GM18511 (cell line): ENCODE measurements around the gene SHANK1.

Source experiments
- ATAC-seq: cut with Tn5 transposase; IDR thresholded peaks from one replicate; pipeline ENCODE4 v1.9.1; 2021; ENCODE audit warnings: mild to moderate bottlenecking, moderate library complexity; ENCODE audit not compliant: unreplicated experiment

The SHANK1 gene

GRCh38 chr19:50713556-50714236 is 5.9 kb downstream of the SHANK1 start:
- ATAC-seq, result no peak

GRCh38 chr19:50712833-50713232 is 6.8 kb downstream of the SHANK1 start:
- no peak for ATAC-seq

DNA sequence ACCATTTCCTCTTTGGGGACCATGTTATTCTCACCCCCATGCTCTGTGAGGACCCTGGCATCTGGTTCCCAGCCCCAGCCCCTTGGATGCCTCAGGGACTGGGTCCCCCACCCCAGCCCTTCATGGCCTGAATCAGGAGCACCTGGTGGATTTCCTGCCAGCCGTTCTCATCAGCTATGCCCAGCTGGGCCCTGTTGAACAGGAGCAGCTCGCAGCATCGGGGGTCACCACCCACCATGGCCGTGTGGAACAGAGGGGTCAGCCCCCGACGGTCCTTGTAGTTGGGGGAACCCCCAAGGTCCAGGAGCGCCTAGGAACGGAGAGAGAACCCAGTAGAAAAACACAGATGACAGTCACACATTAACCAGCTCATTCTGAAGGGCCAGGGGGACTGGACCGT is 7.8 kb downstream of the SHANK1 start:
- ATAC-seq, result no peak

GRCh38 chr19:50711196-50711595 is 8.4 kb downstream of the SHANK1 start:
- no peak for ATAC-seq

DNA sequence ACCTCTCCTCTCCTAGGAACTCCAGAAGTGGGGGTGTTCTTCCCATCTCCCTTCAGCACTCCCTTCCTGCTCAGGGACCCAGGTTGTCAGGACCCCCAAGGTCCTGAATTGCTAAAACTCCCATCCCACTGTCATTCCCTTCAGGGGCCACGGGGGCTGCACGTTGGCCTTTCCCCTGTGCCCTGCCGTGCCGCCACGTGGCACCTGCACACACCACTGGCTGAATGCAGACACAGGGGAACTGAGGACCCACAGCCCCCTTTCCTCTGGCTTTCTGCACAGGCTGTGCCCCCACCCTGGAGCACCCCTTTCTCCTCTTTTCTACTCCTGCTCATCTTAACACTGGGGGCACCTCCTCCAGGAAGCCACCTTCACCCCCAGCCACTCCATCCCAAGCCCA is 9.0 kb downstream of the SHANK1 start:
- no peak for ATAC-seq

- ATAC-seq, result no peak
Measured at GRCh38 chr19:50710094-50710493, 9.5 kb downstream of the SHANK1 start.

- ATAC-seq, result no peak
Measured at GRCh38 chr19:50708179-50708879, 11.3 kb downstream of the SHANK1 start.

DNA sequence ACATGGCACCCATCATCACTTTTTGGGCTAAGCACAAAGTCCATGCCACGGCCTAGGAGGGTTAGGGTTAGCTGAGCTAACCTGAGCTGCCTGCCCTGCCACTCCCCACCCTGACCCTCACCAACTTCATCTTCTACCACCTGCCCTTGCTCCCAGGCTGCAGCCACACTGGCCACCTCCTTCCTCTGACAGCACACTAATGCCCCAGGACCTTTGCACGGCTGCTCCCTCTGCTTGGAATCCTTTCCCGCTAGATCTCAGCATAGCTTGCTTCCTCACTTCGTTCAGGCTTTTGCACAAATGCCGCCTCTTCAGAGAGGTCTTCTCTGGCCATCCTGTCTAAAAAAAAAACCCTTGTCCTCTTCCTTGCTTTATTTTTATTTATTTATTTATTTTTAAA is 13.2 kb downstream of the SHANK1 start:
- ATAC-seq, result no peak

- ATAC-seq, result no peak
Measured at GRCh38 chr19:50705422-50706019, 14.1 kb downstream of the SHANK1 start.

GRCh38 chr19:50703915-50704796 is 15.4 kb downstream of the SHANK1 start:
- no peak for ATAC-seq

- no peak for ATAC-seq
Measured at GRCh38 chr19:50702871-50703829, 16.5 kb downstream of the SHANK1 start.

DNA sequence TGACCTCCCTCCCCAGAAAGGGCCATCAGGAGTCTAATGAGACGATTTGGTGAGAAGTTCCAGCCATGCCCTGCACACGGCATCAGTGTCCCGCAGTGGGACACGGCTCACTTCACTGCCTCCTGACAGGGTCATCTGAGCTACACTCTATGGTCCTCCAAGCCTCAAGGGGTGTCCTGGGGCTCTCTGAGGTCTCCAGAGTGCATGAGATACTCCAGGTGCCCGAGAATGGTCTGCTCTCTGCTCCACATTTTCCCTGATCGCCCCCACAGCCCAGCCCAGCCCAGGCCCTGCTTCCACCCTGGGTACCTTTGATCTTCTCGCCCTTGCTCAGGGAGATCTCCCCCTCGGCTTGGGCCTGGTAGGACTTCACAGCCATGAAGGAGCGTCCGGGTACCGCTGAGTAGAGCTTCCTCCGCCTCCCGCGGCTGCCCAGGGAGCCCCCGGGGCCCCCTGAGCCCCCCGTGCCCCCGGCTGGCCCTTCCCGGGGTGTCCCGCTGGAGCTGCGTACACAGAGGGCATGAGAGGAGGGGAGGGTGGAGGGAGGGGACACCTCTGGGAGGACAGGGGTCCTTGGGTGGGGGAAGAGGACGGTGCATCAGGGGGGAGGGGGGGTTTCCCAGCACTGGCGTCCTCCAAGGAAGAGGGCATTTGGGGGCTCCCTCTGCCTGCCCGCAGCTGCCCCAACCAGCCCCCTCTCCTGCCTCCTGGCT is 17.3 kb downstream of the SHANK1 start:
- ATAC-seq, result no peak

DNA sequence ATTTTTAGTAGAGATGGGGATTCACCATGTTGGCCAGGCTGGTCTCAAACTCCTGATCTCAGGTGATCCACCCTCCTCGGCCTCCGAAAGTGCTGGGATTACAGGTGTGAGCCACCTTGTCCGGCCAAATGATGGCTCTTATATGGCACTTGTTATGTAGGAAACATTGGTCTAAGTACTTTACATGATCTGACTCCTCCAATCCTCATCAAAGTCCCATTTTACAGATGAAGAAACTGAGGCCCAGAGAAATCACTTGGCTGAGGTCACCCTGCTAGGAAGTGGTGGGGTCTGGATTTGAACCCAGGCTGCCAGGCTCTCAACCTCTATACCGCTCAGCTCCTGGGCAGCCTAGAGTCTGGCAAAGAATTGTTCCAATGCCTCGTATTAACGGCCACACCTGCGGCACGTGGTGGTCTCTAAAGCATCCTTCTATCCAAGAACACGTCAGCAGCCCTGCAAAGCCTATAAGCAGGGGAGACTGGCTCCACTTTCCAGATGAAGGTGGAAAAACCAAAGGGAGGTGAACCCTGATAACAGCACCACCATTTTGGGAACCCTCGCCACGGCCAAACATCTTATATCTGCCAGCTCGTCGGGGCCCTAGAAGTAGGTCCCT is 18.1 kb downstream of the SHANK1 start:
- ATAC-seq, result no peak

DNA sequence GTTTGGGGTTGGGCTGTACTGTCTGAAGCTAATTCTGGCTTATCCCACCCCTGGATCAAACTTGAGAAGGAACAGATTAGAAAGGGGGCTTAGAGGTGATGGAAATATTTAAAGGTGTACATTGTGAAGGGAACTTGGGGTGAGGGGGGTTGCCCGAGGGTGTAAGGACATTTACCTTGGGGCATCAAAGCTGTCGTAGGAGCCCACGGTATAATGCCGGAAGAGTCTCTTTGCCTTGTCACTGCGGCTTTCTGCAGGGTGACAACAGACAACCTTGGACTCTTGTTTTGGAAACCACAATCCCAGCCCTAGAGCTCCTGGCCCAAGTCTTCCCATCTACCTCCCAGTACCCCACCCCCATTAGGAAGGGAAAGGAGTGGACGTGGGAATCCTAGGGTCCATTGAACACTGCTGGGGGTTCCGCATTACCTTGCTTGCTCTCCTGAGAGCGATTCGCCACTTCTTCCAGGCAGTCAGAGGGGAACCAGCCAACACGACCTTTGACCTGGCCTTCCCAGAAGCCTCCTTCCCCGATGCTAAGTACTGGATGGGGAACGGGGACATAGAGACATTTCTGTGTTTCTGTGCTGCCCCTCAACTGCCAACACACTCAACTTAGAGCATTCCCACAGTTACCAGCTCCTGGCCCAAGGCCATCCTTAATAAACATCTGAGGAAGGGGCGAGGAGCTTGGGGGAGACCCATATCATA is 22.0 kb downstream of the SHANK1 start:
- ATAC-seq, result no peak

- ATAC-seq, result no peak
Measured at GRCh38 chr19:50696094-50696483, 23.5 kb downstream of the SHANK1 start.

DNA sequence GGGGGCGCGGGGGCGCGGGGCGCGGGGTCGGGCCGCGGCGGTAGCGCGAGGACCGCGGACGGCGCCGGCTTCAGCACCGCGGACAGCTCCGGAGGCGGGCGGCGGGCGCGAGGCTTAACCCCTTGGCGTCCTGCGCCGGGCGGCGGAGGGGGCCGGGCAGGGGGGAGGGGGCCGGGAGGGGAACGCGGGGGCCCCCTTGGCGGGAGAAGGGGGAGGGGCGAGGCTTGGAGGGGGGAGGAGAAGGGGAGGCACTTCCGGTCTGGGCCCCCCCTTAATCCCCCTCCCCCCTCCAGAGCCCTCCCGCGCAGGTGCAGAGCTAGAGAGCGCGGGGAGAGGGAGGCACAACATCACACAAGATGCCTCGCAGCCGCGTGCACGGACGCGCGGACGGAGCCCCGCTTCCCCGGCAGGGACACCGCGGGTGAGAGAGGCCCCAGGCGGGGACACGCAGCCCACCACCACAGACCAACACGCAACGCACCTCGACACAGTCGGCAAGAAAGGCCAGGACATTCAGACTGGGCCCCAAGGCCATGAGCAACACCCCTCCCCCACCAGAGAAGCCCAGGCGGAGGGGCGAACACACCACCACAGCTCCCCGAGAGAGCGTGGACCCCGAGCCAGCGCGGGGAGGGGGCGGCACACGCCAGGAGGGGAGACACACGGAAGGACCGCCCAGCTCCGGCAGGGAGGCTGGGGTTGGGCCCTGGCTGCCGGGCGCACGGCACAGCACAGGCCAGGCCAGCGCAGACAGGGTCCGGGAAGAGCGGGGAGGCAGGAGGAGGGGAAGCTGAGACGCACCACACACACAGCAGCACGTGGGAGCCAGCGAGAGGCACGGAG is 24.1 kb downstream of the SHANK1 start:
- ATAC-seq, result no peak

- no peak for ATAC-seq
Measured at GRCh38 chr19:50694815-50695145, 24.8 kb downstream of the SHANK1 start.
